ENCODE measurements around the gene RHBDF1. TPM values are rescaled to one million over a fixed set of nuclear protein-coding genes. Genes with fewer than 3 reads are reported as not detected.

Gene RHBDF1
- total RNA-seq, 1 experiment from 2014 or later = 26.3 TPM

DNA sequence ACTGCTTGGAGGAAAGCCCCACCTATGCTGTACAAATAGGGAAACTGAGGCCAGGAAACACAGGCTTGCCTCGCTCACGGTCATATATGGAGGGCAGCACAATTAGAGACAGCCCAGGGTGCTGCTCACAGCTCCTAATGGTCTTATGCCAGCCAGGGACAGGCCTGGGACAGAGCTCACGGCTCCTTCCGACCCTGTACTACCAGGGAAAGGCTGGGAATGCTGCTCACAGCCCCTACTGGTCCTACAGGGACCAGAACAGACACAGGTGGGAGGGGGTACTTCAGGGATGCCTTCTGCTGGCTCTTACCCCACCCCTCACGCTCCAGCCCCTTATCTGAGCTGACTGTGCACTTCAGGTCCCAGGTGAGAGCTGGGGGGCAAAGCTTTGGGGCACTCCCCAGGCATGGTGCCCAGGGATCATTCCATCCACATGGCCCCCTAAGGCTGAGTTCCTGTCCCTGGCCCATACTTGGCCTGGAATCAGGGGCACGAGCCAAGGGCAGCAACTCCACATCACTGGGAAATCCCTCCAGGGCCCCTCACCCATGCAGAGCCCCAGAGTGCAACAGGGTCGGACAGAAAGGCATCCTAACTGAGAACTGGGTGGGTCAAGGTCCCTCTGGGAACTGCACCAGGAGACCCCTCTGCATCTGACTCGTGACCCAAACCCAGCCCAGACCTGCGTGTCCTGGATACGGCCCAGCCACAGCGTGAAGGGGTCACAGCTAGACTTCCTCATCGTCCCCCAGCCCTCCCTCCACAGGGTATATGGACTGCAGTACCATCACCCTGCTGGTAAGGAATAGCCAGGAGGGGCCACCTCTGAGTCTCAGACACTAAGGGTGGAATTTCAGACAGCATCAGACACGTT lies 5.9 kb downstream of the RHBDF1 start:
- ChIA-PET POLR2A (interaction anchor here (0.7 to 2.2 kb wide), 4 partner anchors 12 to 51 kb away, joined by 3 to 8 read pairs (median 4); partner anchors contain the start of gene MPG), CTCF (interaction anchor here (0.6 to 4.1 kb wide), 21 partner anchors 8 to 506 kb away, joined by 3 to 89 read pairs (median 5); partner anchors contain the start of gene MPG)
- TF ChIP-seq, protein P1, sequence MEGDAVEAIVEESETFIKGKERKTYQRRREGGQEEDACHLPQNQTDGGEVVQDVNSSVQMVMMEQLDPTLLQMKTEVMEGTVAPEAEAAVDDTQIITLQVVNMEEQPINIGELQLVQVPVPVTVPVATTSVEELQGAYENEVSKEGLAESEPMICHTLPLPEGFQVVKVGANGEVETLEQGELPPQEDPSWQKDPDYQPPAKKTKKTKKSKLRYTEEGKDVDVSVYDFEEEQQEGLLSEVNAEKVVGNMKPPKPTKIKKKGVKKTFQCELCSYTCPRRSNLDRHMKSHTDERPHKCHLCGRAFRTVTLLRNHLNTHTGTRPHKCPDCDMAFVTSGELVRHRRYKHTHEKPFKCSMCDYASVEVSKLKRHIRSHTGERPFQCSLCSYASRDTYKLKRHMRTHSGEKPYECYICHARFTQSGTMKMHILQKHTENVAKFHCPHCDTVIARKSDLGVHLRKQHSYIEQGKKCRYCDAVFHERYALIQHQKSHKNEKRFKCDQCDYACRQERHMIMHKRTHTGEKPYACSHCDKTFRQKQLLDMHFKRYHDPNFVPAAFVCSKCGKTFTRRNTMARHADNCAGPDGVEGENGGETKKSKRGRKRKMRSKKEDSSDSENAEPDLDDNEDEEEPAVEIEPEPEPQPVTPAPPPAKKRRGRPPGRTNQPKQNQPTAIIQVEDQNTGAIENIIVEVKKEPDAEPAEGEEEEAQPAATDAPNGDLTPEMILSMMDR (IDR thresholded peaks at IDR 0.05; ENCODE audit: unreplicated experiment) = no peak
- H3K9me3 Mint-ChIP-seq (ENCODE audit: unreplicated experiment) = no peaks in the 10 kb centered on the region
- H3K27ac Mint-ChIP-seq (ENCODE audit: low read depth, unreplicated experiment) = no peak overlapping the region
- no peak overlapping the region for H3K4me3 Mint-ChIP-seq (ENCODE audit: unreplicated experiment)
- H3K27me3 Mint-ChIP-seq (ENCODE audit: insufficient read depth, unreplicated experiment) = no peaks in the 10 kb centered on the region
- no peak for DNase-seq (ENCODE audit: unreplicated experiment)
- intact Hi-C loops (cut with micrococcal nuclease) = no loop called here
- no TSS peak for BruUV-seq (replicated peaks)
- H3K4me1 Mint-ChIP-seq (ENCODE audit: insufficient read depth, unreplicated experiment) = no peaks in the 10 kb centered on the region
- peaks cover 5% of the 10 kb centered on the region for H3K36me3 Mint-ChIP-seq (ENCODE audit: insufficient read depth, unreplicated experiment)

DNA sequence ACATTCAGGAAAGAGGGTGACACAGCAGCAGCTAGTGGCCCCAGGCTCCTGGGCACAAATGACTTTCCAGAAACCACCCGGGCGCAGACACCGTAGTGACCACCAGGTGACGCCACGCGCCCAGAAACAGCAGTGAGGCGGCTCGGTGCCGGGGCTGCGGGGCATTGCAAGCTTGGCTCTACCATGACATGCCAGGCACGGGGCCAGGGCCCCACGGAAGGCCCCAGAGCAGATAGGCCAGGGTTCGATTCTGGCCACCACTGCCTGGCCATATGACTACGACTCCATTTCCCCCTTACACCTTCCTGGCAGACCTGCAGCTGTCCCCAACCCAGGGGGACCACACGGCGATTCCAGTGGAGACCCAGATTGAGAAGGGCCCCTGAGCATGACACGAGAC lies 6.7 kb downstream of the RHBDF1 start:
- peaks cover 6% of the 10 kb centered on the region for H3K36me3 Mint-ChIP-seq (ENCODE audit: insufficient read depth, unreplicated experiment)
- BruUV-seq (replicated peaks) = no TSS peak
- no peaks in the 10 kb centered on the region for H3K9me3 Mint-ChIP-seq (ENCODE audit: unreplicated experiment)
- no peaks in the 10 kb centered on the region for H3K4me1 Mint-ChIP-seq (ENCODE audit: insufficient read depth, unreplicated experiment)
- CTCF ChIA-PET = interaction anchor here (0.6 to 4.1 kb wide), 22 partner anchors 9 to 432 kb away, joined by 3 to 89 read pairs (median 5); partner anchors contain the start of gene MPG
- intact Hi-C loops (cut with micrococcal nuclease) = loop anchor here (1.0 kb wide), 3 partner anchors 32 to 297 kb away; no protein-coding TSS in a partner anchor
- peak; percentile 76 for DNase-seq (ENCODE audit: unreplicated experiment)
- H3K4me3 Mint-ChIP-seq (ENCODE audit: unreplicated experiment) = no peak overlapping the region
- POLR2A ChIA-PET = interaction anchor here (0.6 to 2.2 kb wide), 5 partner anchors 12 to 52 kb away, joined by 3 to 8 read pairs (median 6); partner anchors contain the start of genes MPG, POLR3K and SNRNP25
- no peak overlapping the region for H3K27ac Mint-ChIP-seq (ENCODE audit: low read depth, unreplicated experiment)
- TF ChIP-seq, protein P1 (IDR thresholded peaks at IDR 0.05; ENCODE audit: unreplicated experiment) = peak; percentile 98
- H3K27me3 Mint-ChIP-seq (ENCODE audit: insufficient read depth, unreplicated experiment) = no peaks in the 10 kb centered on the region

DNA sequence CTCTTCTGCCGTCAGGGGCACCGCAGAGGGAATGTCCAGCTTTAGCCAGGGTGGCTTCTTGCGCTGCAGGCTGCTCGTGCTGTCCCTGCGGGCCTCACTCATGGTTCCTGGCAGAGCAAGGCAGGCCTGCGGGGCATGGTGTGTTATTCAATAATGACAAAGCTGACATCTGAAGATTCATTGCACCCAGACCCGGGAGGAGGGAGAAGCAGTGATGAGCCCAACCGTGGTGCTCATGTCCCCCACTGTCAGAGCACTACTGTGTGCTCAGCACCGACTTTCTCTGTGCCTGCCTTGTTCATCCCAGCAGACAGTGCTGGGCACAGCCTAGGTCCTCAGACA lies 7.5 kb downstream of the RHBDF1 start:
- intact Hi-C loops (cut with micrococcal nuclease) = loop anchor here (1.0 kb wide), 3 partner anchors 32 to 297 kb away; no protein-coding TSS in a partner anchor
- no peak for DNase-seq (ENCODE audit: unreplicated experiment)
- no peaks in the 10 kb centered on the region for H3K27me3 Mint-ChIP-seq (ENCODE audit: insufficient read depth, unreplicated experiment)
- no peak overlapping the region for H3K27ac Mint-ChIP-seq (ENCODE audit: low read depth, unreplicated experiment)
- no TSS peak for BruUV-seq (replicated peaks)
- H3K4me3 Mint-ChIP-seq (ENCODE audit: unreplicated experiment) = no peak overlapping the region
- ChIA-PET CTCF (interaction anchor here (0.6 to 4.1 kb wide), 14 partner anchors 8 to 297 kb away, joined by 3 to 89 read pairs (median 10); partner anchors contain the start of genes MPG, POLR3K and SNRNP25), POLR2A (interaction anchor here (1.1 to 1.2 kb wide), 2 partner anchors 11 to 34 kb away, joined by 3 to 6 read pairs; partner anchors contain the start of genes POLR3K and SNRNP25)
- H3K9me3 Mint-ChIP-seq (ENCODE audit: unreplicated experiment) = no peaks in the 10 kb centered on the region
- TF ChIP-seq, protein P1 (IDR thresholded peaks at IDR 0.05; ENCODE audit: unreplicated experiment) = no peak
- H3K4me1 Mint-ChIP-seq (ENCODE audit: insufficient read depth, unreplicated experiment) = no peaks in the 10 kb centered on the region
- peaks cover 15% of the 10 kb centered on the region for H3K36me3 Mint-ChIP-seq (ENCODE audit: insufficient read depth, unreplicated experiment)
